Skin of body (tissue), 2 donors: ENCODE data around the gene TNS1. TPM values are rescaled to one million over a fixed set of nuclear protein-coding genes. Genes with fewer than 3 reads are reported as not detected.

Experiments used
- DNase-seq: peaks from one replicate; lab custom pipeline; 2025; lab: John Stamatoyannopoulos, UW
- total RNA-seq: library from RNA; depleted of rRNA; stranded (reverse); fragments of >200 nt; gene quantifications from one replicate; pipeline ENCODE4 v1.2.3, GENCODE V29; 2014

TNS1 gene
- total RNA-seq, 1 donor from 2014 or later, result 92.3 TPM

GRCh38 chr2:218015586-218016521, 13.1 kb upstream of the TNS1 start:
- no peak for DNase-seq

GRCh38 chr2:218014706-218015585, 12.2 kb upstream of the TNS1 start:
- DNase-seq, result no peak

GRCh38 chr2:218013289-218013688, 10.5 kb upstream of the TNS1 start:
- no peak for DNase-seq

- DNase-seq, result no peak
These were observed 9.5 kb upstream of the TNS1 start for GRCh38 chr2:218012284-218012683.

- no peak for DNase-seq
These were observed 8.9 kb upstream of the TNS1 start for GRCh38 chr2:218011653-218012040.

- DNase-seq, result no peak
These were observed 8.3 kb upstream of the TNS1 start for GRCh38 chr2:218010984-218011652.

- DNase-seq, result no peak
These were observed 7.6 kb upstream of the TNS1 start for GRCh38 chr2:218010140-218010983.

GRCh38 chr2:218009765-218010139, 7.0 kb upstream of the TNS1 start:
- DNase-seq, result no peak

- DNase-seq, result no peak
These were observed 6.4 kb upstream of the TNS1 start for GRCh38 chr2:218009231-218009630.

- peak; percentile 41 for DNase-seq
These were observed 5.6 kb upstream of the TNS1 start for GRCh38 chr2:218008060-218009040.

- no peak for DNase-seq
These were observed 3.9 kb upstream of the TNS1 start for GRCh38 chr2:218006741-218007140.

GRCh38 chr2:218005486-218005885, 2.7 kb upstream of the TNS1 start:
- DNase-seq, result no peak

GRCh38 chr2:218005028-218005427, 2.2 kb upstream of the TNS1 start:
- no peak for DNase-seq

- peak; percentile 76 for DNase-seq
These were observed 1.2 kb upstream of the TNS1 start for GRCh38 chr2:218003981-218004419.

GRCh38 chr2:218003281-218003944, 618 bp upstream of the TNS1 start:
- DNase-seq, result peak; percentile 96

GRCh38 chr2:218002143-218002844, 501 bp downstream of the TNS1 start:
- DNase-seq, result no peak

GRCh38 chr2:218001629-218002028, 1.2 kb downstream of the TNS1 start:
- no peak for DNase-seq

- DNase-seq, result no peak
These were observed 2.7 kb downstream of the TNS1 start for GRCh38 chr2:218000136-218000535.
